ENCODE results near the gene CAMTA1. TPM values are rescaled to one million over a fixed set of nuclear protein-coding genes. Genes with fewer than 3 reads are reported as not detected.

CAMTA1 gene
- total RNA-seq, 1 experiment from 2014 or later = 50.3 TPM

GRCh38 chr1:7570311-7570710 lies 785.1 kb downstream of the CAMTA1 start:
- BruUV-seq (replicated peaks) = no TSS peak

DNA sequence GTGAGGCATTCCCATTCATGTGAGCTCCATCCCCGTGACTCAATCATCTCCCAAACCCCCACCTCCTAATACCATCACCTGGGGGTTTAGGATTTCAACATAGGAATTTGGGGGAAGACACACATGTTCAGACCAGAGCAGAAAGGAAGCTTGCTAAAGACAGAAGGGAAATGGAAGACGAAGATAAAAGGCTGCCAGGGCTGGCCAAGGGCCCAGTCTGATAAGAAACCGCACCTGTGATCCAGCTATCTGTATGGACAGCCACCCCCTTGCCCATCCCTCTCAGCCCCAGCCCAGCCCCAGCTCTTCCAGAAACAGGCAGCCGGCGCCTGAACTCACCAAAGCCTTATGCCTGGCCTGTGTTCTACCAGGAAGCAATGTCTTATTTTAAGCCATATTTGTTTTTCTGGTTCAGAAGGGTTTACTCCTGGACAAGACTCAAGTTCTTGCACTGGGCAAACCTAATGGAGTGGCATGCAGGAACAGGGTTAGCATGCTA lies 787.4 kb downstream of the CAMTA1 start:
- peaks cover 8% of the 10 kb centered on the region for H3K27me3 Mint-ChIP-seq (ENCODE audit: unreplicated experiment)
- H3K9me3 Mint-ChIP-seq (ENCODE audit: low read depth, unreplicated experiment) = no peaks in the 10 kb centered on the region
- DNase-seq = no peak
- no peaks in the 10 kb centered on the region for H3K4me1 Mint-ChIP-seq (ENCODE audit: low read depth, unreplicated experiment)
- CTCF ChIA-PET = interaction anchor here (0.7 to 0.8 kb wide), 2 partner anchors 17 to 23 kb away, joined by 3 read pairs; no protein-coding TSS in a partner anchor
- intact Hi-C loops (cut with micrococcal nuclease; ENCODE audit: unreplicated experiment) = no loop called here
- H3K4me3 Mint-ChIP-seq (ENCODE audit: low read depth, unreplicated experiment) = no peak overlapping the region
- BruUV-seq (replicated peaks) = no TSS peak
- no peaks in the 10 kb centered on the region for H3K36me3 Mint-ChIP-seq (ENCODE audit: insufficient read depth, unreplicated experiment)
- H3K27ac Mint-ChIP-seq (ENCODE audit: unreplicated experiment) = no peak overlapping the region
- TF ChIP-seq, protein P1, sequence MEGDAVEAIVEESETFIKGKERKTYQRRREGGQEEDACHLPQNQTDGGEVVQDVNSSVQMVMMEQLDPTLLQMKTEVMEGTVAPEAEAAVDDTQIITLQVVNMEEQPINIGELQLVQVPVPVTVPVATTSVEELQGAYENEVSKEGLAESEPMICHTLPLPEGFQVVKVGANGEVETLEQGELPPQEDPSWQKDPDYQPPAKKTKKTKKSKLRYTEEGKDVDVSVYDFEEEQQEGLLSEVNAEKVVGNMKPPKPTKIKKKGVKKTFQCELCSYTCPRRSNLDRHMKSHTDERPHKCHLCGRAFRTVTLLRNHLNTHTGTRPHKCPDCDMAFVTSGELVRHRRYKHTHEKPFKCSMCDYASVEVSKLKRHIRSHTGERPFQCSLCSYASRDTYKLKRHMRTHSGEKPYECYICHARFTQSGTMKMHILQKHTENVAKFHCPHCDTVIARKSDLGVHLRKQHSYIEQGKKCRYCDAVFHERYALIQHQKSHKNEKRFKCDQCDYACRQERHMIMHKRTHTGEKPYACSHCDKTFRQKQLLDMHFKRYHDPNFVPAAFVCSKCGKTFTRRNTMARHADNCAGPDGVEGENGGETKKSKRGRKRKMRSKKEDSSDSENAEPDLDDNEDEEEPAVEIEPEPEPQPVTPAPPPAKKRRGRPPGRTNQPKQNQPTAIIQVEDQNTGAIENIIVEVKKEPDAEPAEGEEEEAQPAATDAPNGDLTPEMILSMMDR (IDR thresholded peaks at IDR 0.05; ENCODE audit: unreplicated experiment) = no peak

More at GRCh38 chr1:7570311-7570710, 785.1 kb downstream of the CAMTA1 start:
- TF ChIP-seq, protein P1 (IDR thresholded peaks at IDR 0.05; ENCODE audit: unreplicated experiment) = no peak
- Mint-ChIP-seq H3K9me3 (ENCODE audit: low read depth, unreplicated experiment) (no peaks in the 10 kb centered on the region), H3K27ac (ENCODE audit: unreplicated experiment) (no peak overlapping the region), H3K4me3 (ENCODE audit: low read depth, unreplicated experiment) (no peak overlapping the region), H3K27me3 (ENCODE audit: unreplicated experiment) (no peaks in the 10 kb centered on the region), H3K4me1 (ENCODE audit: low read depth, unreplicated experiment) (no peaks in the 10 kb centered on the region), H3K36me3 (ENCODE audit: insufficient read depth, unreplicated experiment) (no peaks in the 10 kb centered on the region)
- no peak for DNase-seq
- CTCF ChIA-PET = no interaction called here
- intact Hi-C loops (cut with micrococcal nuclease; ENCODE audit: unreplicated experiment) = no loop called here

DNA sequence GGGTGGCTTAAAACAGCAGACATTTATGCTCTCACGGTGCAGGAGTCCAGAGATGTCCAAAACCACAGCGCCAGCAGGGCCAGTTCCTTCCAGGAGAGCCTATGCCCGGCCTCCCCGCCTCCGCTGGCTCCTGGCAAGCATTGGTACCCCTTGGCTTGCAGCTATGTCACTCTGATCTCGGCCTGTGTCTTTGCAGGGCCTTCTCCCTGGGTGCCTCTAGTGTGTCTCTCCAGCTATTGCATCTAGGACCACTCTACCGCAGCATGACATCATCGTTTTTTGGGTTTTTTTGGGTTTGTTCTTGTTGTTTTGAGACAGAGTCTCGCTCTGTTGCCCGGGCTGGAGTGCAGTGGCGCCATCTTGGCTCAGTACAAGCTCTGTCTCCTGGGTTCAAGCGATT lies 788.2 kb downstream of the CAMTA1 start:
- BruUV-seq (replicated peaks) = no TSS peak
- TF ChIP-seq, protein P1 (IDR thresholded peaks at IDR 0.05; ENCODE audit: unreplicated experiment) = no peak
- no peak for DNase-seq
- CTCF ChIA-PET = no interaction called here
- no peak overlapping the region for H3K27ac Mint-ChIP-seq (ENCODE audit: unreplicated experiment)
- intact Hi-C loops (cut with micrococcal nuclease; ENCODE audit: unreplicated experiment) = no loop called here
- no peaks in the 10 kb centered on the region for H3K4me1 Mint-ChIP-seq (ENCODE audit: low read depth, unreplicated experiment)
- H3K4me3 Mint-ChIP-seq (ENCODE audit: low read depth, unreplicated experiment) = no peak overlapping the region
- no peaks in the 10 kb centered on the region for H3K36me3 Mint-ChIP-seq (ENCODE audit: insufficient read depth, unreplicated experiment)
- H3K9me3 Mint-ChIP-seq (ENCODE audit: low read depth, unreplicated experiment) = no peaks in the 10 kb centered on the region
- peaks cover 8% of the 10 kb centered on the region for H3K27me3 Mint-ChIP-seq (ENCODE audit: unreplicated experiment)

GRCh38 chr1:7574121-7575040 lies 789.1 kb downstream of the CAMTA1 start:
- TF ChIP-seq, protein P1 (IDR thresholded peaks at IDR 0.05; ENCODE audit: unreplicated experiment) = no peak
- BruUV-seq (replicated peaks) = no TSS peak
- CTCF ChIA-PET = interaction anchor here (0.6 to 1.5 kb wide), 4 partner anchors 9 to 245 kb away, joined by 3 to 9 read pairs (median 5); no protein-coding TSS in a partner anchor
- peak; percentile 35 for DNase-seq
- Mint-ChIP-seq H3K36me3 (ENCODE audit: insufficient read depth, unreplicated experiment) (no peaks in the 10 kb centered on the region), H3K4me3 (ENCODE audit: low read depth, unreplicated experiment) (no peak overlapping the region), H3K27me3 (ENCODE audit: unreplicated experiment) (peaks cover 8% of the 10 kb centered on the region), H3K27ac (ENCODE audit: unreplicated experiment) (no peak overlapping the region), H3K9me3 (ENCODE audit: low read depth, unreplicated experiment) (no peaks in the 10 kb centered on the region), H3K4me1 (ENCODE audit: low read depth, unreplicated experiment) (no peaks in the 10 kb centered on the region)
- intact Hi-C loops (cut with micrococcal nuclease; ENCODE audit: unreplicated experiment) = no loop called here
